Stimulated activated CD4-positive, alpha-beta T cell treated with anti-CD3 and anti-CD28 coated beads, Interleukin-1b, Interleukin-23, amount 100 ng/mL, for 48 hours (primary cell): ENCODE results near the gene TNFRSF12A.
A peak's percentile ranks its signal among the peaks of the same experiment; 100 is the strongest.

Experiments used
- DNase-seq: peaks from one replicate; pipeline ENCODE4 v3.0.0-alpha.2; 2020

Gene TNFRSF12A

DNA sequence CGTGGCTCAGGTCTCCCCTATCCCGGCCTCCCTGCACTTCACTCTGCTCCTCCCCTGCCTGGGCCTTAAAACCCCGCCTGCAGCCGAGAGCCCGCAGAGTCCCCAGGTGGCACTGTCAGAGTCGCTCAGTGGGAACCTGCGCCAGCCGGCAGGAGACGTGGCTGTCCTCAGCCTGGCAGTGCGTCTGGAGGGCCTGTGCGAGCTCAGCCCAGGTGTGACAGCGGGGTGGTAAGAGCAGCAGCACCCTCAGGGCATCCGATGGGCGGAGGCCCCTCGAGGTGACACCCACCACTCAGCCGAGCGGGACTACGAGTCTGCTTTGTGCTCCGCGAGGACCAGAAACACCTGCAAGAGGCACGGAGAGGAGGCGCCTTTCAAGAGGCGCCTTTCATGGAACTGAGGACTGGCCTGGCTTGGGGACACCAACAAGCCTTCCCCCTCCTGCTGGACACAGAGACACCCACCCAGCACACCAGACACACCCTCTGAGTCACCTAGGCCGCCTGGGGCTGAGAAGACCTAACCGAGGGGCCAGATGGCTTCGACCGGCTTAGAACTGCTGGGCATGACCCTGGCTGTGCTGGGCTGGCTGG is 7.2 kb upstream of the TNFRSF12A start, which contains the start of gene CLDN9:
Gene CLDN9, plus strand, starts transcription at position 96 of the 593 bp plus-strand sequence. Its CDS starts 440 bp downstream, at position 536.
- DNase-seq, result no peak

DNA sequence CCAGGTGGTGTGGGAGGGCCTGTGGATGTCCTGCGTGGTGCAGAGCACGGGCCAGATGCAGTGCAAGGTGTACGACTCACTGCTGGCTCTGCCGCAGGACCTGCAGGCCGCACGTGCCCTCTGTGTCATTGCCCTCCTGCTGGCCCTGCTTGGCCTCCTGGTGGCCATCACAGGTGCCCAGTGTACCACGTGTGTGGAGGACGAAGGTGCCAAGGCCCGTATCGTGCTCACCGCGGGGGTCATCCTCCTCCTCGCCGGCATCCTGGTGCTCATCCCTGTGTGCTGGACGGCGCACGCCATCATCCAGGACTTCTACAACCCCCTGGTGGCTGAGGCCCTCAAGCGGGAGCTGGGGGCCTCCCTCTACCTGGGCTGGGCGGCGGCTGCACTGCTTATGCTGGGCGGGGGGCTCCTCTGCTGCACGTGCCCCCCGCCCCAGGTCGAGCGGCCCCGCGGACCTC is 6.6 kb upstream of the TNFRSF12A start:
- no peak for DNase-seq

DNA sequence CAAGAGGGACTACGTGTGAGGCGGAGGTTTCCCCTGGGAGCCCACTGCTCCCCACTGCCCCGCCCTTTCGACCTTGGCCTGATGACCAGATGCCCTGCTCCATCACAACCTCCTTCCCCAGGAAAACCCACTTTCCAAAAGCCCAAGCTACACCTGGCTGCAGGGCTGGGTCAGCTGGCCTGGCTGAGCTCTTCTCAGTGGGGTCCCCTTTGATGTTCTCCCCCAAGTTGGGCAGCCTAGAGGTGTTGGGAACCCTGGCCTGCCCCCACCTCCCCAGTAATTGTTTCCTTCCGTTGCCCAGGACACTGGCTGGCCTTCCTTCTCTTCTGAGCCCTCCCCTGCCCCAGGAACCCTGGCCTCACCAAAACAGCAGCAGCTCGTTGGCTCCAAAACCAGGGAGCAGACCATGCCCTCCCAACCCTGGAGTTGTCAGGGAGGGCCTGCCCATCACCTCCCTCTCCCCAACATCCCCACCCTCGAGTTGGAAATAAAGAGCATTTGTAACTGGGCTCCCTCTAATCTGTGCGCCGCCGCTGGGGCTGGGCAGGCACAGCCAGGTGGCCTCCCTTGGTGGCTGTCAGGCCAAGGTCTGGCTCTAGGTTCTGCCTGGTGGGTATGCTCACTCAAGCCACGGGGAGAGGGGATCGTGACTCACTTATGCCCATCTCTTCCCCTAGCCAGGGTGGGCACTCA is 6.0 kb upstream of the TNFRSF12A start:
- no peak for DNase-seq

GRCh38 chr16:3014971-3015370 is 5.2 kb upstream of the TNFRSF12A start:
- no peak for DNase-seq

- DNase-seq, result no peak
Observed at GRCh38 chr16:3015865-3016521, 4.2 kb upstream of the TNFRSF12A start.

DNA sequence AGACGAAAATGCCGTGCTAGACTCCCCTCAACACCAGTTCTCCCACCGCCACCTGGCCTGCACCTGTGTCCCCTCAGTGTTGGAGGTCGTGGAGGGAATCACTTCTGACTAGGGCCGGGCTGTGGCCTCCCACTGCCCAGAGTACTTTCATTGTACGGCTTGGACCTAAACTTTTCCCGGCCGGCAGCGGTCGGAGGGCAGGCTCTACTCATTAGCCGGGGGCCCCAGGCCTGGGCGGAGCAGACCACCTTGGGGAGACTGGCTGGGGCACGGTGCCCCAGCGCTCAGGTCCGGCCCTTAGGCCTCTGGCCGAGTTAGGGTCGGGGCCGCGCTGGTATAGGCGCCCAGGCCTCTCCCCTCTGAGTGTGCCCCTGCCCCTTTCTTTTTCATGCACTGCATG is 2.8 kb upstream of the TNFRSF12A start:
- no peak for DNase-seq

GRCh38 chr16:3017794-3018506 is 2.2 kb upstream of the TNFRSF12A start, which contains the start of gene CLDN6:
CLDN6 (minus strand) TSS chr16:3018183; CDS start chr16:3016021, 2,162 bp downstream.
- DNase-seq, result peak; percentile 52

DNA sequence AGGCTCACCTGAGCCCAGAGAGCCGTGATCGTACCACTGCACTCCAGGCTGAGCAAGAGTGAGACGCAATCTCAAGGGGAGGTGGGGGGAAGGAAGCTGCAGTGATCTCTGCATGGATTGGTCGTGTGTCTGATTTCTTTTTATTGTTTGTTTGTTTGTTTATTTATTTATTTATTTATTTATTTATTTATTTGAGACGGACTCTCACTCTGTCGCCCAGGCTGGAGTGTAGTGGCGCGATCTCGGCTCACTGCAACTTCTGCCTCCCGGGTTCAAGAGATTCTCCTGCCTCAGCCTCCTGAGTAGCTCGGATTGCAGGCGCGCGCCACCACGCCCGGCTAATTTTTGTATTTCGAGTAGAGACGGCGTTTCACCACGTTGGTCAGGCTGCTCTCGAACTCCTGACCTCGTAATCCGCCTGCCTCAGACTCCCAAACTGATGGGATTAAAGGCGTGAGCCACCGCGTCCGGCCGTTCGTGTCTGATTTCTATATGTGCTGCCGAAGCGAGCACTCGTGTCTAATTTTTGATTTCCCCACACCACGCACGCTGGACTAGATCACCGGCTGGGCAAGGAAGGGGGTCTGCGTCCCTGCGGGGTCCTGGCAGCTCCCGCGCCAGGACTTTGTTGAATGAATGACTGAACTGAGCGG is 448 bp upstream of the TNFRSF12A start:
- no peak for DNase-seq

DNA sequence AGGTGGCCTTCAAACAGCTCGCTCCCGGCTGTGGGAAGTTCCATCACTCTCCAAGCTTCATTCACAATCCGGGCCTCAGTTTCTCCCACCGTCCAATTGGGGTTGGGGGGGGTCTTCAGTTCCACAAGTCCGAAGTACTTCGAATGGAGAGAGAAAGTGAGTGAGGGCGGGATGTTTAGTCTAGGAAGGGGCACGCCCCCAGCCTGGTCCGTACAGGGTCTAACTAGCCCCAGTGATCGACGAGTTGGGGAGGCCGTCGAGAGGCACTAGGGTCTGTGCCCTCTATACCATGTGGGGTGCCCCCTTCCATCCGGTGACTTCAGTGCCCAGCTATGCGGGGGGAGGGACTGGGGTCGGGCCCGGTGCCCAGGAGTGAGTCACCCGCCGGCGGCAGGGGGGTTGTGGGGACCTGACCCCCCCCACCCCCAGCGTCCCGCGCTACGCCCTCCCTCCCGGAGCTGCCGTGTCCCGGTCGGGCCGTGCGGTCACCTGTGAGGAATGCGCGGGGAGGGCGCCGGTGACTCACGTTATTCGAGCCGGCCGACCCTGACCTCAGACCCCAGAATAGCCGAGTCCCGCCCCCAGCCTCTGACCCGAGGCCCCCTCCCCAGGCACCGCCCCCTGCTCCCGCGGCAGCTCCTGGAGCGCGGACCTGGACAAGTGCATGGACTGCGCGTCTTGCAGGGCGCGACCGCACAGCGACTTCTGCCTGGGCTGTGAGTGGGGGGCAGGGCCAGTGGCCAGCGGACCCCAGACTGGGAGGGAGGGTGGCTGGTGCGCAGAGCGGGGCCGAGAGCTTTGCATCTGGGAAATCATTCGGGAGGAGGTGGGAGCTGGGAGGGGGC is 658 bp downstream of the TNFRSF12A start:
- peak; percentile 50 for DNase-seq

DNA sequence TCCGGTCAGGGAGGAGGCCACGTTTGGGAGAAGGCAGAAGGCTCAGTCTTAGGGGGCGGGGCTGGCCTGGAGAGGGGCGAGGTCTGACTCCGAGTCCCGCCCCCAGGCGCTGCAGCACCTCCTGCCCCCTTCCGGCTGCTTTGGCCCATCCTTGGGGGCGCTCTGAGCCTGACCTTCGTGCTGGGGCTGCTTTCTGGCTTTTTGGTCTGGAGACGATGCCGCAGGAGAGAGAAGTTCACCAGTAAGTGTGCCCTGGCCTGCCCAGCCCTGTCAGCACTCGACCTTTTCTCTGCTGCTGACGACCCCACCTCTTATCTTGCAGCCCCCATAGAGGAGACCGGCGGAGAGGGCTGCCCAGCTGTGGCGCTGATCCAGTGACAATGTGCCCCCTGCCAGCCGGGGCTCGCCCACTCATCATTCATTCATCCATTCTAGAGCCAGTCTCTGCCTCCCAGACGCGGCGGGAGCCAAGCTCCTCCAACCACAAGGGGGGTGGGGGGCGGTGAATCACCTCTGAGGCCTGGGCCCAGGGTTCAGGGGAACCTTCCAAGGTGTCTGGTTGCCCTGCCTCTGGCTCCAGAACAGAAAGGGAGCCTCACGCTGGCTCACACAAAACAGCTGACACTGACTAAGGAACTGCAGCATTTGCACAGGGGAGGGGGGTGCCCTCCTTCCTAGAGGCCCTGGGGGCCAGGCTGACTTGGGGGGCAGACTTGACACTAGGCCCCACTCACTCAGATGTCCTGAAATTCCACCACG is 1.5 kb downstream of the TNFRSF12A start:
- DNase-seq, result peak; percentile 94

GRCh38 chr16:3022208-3022683 is 2.1 kb downstream of the TNFRSF12A start:
- DNase-seq, result peak; percentile 90

- no peak for DNase-seq
Observed at GRCh38 chr16:3022684-3023414, 2.7 kb downstream of the TNFRSF12A start.

DNA sequence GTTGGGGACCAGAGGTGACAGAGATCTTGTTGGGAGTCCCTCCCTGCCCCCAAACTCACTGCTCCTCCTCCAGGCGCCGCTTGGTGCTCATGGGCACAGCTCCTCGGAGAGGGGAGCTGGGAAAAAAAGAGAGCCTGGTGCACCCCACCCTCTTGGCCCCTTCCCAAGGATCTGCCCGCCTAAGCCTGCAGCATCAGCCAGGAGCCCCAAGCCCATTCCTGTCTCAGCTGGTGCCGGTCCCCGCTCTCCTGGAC is 3.2 kb downstream of the TNFRSF12A start:
- peak; percentile 37 for DNase-seq

GRCh38 chr16:3023669-3024478 is 3.7 kb downstream of the TNFRSF12A start, which contains the start of the genes HCFC1R1 and THOC6:
HCFC1R1 (minus strand) TSS chr16:3023942; CDS start chr16:3023941, 1 bp downstream.
THOC6 (plus strand) TSS chr16:3024035; CDS start chr16:3024327, 292 bp downstream.
- peak; percentile 97 for DNase-seq

DNA sequence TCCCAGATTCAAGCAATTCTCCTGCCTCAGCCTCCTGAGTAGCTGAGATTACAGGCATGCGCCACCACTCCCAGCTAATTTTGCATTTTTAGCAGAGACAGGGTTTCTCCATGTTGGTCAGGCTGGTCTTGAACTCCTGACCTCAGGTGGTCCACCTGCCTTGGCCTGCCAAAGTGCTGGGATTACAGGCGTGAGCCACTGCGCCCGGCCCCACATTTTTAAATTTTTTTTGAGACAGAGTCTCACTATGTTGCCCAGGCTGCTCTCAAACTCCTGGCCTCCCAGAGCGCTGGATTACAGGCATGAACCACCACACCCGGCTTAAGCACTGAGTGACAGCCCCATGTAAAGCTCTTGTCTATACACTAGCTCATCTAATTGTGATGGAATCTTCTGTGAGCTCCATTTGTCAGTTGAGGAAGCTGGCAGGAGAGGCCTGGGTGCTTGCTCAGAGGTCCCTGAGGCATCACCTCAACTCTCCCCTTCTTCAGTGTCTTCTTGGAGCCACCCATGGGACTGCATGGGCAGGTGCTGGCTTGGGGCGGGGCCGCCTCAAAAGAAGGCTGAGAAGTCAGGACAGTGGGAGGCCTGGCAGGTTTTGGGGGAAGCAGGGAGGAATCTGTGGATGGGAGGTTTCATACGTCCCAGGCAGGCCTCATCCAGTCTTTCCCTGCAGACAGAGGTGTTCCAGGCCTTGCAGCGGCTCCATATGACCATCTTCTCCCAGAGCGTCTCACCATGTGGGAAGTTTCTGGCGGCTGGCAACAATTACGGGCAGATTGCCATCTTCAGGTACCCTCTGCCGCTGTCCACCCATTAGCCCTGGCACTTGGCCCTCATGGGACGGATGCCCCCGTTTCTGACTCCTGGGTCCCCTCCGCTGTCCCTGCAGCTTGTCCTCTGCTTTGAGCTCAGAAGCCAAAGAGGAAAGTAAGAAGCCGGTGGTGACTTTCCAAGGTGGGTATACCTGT is 5.1 kb downstream of the TNFRSF12A start:
- no peak for DNase-seq

- no peak for DNase-seq
Observed at GRCh38 chr16:3026003-3026378, 5.8 kb downstream of the TNFRSF12A start.

DNA sequence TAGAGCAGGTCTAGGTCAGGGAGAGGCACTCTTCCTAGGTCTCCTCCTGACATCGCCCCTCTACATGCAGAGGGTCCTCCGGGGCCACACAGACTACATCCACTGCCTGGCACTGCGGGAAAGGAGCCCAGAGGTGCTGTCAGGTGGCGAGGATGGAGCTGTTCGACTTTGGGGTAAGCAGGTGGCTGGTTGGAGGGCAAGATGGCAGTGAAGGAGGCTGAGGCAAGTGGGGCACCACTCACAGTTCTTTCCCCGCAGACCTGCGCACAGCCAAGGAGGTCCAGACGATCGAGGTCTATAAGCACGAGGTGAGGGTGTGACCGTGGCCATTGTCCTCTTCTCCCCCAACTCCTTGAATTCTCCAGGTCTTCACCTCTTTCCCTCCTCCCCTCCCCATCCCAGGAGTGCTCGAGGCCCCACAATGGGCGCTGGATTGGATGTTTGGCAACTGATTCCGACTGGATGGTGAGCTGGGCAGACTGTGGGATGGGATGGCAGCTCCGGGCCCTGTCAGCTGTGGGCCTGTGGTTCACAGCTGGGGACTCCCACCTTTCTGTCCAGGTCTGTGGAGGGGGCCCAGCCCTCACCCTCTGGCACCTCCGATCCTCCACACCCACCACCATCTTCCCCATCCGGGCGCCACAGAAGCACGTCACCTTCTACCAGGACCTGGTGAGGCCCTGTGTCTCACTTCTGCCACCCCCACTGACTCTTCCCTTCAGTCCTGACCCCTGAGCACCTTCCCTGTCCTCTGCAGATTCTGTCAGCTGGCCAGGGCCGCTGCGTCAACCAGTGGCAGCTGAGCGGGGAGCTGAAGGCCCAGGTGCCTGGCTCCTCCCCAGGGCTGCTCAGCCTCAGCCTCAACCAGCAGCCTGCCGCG is 6.7 kb downstream of the TNFRSF12A start:
- no peak for DNase-seq
